AG04449 (cell line): ENCODE data around the gene TERT.

Experiments used
- CTCF ChIA-PET: fragments of 350-600 bp; formaldehyde crosslinking; extraction: SDS; loops from one replicate; lab custom pipeline; 2021; ENCODE audit warnings: antibody characterized with exemption; lab: Yijun Ruan, JAX
- POLR2A ChIA-PET: fragments of 400-600, 350-600 bp; formaldehyde crosslinking; extraction: SDS; loops from one replicate; lab custom pipeline; 2020; ENCODE audit warnings: antibody characterized with exemption, inconsistent platforms; lab: Yijun Ruan, JAX
- DNase-seq: peaks from one replicate; pipeline ENCODE4 v3.0.0-alpha.2; 2010; ENCODE audit warnings: low read depth, low spot score
- H3K4me3 ChIP-seq: 2 replicates; pipeline ENCODE4 v1.5.1; 2011; ENCODE audit warnings: low read depth, mild to moderate bottlenecking, control low read depth, low read length
- TF ChIP-seq, protein P1 (sequence below): IDR thresholded peaks from one replicate; pipeline ENCODE4 v1.5.1; 2011; ENCODE audit warnings: mild to moderate bottlenecking, moderate library complexity, low read length, control low read depth, inconsistent platforms; ENCODE audit not compliant: insufficient read depth; ENCODE audit errors: missing control alignments

The TERT gene

DNA sequence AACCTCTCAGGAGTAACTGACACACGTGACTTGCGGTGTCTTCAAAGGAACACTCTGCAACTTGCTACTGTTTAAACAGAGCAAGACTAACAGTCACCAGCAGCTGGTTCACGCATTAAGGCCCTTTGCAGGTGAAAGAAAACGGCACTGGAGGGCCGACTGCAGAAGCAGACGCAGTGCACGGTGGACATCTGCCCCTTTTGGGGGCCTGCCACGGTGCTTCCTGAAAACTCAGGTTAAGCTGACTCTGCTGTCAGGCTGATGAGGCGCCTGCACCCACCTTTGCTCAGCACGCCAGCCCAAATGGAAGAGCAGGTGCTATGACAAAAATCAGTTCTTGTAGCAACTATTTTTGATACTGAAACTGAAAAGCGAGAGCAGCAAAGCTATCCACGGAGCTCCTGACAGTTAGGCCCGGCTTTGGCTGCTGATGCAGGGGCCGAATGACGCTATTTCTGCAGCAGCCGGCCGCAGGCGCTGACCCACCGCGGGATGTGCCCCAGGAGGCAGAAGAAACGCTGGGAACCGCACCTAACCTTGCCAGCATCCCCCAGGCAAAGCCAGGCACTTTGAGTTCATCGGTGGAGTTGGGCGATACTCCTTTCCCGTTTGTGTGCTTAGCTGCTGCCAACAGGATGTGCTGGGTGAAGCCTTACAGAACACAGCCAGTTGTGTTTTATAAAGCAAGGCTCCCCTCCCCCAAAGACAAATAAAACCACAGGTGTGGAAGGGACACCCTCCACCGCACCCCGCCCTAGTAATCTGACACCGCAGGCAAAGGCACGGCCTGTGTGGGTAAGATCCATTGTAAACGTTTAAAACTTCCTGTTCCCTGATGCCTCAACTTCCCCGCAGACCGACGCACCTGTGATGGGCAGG lies 21.1 kb upstream of the TERT start:
- ChIA-PET CTCF (no interaction called here), POLR2A (no interaction called here)
- no peak overlapping the region for H3K4me3 ChIP-seq
- DNase-seq, result no peak
- TF ChIP-seq, protein P1, sequence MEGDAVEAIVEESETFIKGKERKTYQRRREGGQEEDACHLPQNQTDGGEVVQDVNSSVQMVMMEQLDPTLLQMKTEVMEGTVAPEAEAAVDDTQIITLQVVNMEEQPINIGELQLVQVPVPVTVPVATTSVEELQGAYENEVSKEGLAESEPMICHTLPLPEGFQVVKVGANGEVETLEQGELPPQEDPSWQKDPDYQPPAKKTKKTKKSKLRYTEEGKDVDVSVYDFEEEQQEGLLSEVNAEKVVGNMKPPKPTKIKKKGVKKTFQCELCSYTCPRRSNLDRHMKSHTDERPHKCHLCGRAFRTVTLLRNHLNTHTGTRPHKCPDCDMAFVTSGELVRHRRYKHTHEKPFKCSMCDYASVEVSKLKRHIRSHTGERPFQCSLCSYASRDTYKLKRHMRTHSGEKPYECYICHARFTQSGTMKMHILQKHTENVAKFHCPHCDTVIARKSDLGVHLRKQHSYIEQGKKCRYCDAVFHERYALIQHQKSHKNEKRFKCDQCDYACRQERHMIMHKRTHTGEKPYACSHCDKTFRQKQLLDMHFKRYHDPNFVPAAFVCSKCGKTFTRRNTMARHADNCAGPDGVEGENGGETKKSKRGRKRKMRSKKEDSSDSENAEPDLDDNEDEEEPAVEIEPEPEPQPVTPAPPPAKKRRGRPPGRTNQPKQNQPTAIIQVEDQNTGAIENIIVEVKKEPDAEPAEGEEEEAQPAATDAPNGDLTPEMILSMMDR, result no peak

DNA sequence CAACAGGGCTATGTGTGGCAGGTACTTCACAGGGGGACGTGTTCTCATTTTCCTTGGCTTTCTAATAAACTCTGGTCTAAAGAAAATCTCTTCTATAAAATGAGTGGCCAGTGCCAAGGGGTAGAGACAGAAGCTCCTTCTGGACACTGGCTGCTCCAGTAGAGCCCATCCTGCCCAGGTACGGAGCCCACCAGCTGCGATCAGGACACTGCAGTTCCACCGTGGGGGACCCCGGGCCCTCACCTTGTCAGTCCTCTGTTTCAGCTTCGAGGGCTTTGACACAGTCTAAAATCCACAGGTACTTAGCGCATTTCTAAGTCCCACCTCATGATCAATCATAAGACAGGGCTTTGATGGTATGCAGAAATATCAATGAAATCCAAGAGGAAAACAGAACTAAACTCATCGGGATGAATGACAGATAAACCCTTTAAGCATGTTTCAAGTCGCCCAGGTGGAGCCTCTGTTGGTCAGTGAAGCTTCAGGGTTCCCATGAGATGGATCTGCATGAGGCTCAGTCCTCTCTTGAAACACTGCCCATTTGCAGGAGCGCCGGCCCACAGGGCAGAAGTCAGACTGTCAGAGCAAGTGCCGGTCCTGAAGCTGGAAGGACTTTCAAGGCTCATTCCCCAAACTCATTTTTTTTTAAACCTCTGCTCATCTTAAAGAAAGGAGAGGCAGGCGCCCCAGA lies 20.3 kb upstream of the TERT start:
- TF ChIP-seq, protein P1, result no peak
- CTCF ChIA-PET, result no interaction called here
- POLR2A ChIA-PET, result no interaction called here
- no peak for DNase-seq
- no peak overlapping the region for H3K4me3 ChIP-seq

DNA sequence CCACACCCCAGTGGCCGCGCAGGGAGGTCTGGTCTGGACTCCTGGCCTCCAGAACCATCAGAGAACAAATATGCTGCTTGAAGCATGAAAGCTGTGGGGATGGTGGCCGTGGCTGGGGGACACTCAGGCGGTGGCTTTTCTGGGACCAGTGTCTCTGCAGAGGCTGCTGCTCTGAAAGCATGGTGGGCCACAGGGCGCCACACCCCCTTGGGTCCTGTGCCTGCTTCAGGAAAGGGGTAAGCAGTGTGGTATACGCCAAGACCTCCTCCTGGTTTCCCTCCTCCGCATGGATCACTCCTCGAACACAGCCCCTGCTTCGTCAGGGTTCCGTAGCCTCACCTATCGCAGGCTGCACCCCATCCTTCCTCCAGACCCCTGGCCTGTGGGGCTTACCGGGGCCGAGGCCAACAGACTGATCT lies 19.7 kb upstream of the TERT start:
- POLR2A ChIA-PET, result no interaction called here
- CTCF ChIA-PET, result no interaction called here
- TF ChIP-seq, protein P1, result no peak
- no peak overlapping the region for H3K4me3 ChIP-seq
- no peak for DNase-seq

DNA sequence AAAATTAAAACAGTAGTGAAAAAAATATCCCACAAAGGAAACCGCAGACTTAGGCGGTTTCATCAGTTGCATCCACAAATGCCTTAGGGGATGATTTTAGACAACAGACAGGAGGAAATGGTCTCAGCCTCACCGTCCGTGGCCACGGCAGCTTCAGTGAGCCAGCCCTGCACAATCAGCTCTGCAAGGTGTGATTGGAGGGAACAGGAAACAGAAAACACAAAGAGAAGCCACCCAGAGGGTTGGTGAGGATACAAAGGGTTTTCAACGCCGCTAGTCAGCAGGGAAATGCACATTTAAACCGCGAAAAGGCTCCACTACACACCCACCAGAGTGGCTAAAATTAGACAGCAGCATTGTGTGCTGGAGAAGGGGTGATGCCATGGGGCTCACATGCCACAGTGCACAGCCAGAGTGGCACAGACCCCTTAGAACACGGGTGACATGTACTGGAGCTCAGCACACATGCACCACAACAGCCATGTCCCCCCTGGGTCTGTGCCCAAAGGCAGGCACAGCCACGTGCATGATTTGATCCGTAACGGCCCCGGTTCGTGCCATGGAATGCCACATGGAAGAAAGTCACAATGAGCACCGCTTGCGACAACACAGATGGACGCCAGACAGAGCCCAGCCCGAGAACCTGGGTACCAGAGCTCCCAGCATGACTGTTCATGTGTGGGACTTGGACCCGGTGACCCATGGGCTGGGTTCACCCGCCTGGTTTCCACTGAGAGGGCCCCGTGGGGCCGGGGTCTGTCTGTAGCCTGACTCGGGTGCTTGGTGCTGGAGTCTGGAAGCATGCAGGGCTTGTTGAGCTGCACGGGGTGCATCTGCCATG lies 18.3 kb upstream of the TERT start:
- CTCF ChIA-PET, result no interaction called here
- TF ChIP-seq, protein P1, result no peak
- POLR2A ChIA-PET, result no interaction called here
- H3K4me3 ChIP-seq, result no peak overlapping the region
- DNase-seq, result no peak

DNA sequence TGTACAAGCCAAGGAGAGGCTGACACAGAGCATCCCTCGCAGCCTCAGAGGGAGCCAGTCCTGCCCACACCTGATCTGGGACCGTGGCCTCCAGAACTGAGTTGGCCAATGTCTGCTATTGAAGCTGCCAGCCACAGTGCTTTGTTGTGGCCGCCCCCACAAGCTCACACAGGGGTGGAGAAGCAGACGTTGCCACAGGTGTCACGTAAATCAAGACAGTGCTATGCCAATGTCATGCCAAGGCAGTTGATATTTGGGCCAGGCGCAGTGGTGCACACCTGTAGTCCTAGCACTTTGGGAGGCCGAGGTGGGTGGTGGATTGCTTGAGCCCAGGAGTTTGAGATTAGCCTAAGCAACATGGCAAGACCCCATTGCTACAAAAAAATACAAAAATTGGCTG lies 17.3 kb upstream of the TERT start:
- H3K4me3 ChIP-seq, result no peak overlapping the region
- CTCF ChIA-PET, result no interaction called here
- no peak for DNase-seq
- POLR2A ChIA-PET, result no interaction called here
- TF ChIP-seq, protein P1, result no peak

DNA sequence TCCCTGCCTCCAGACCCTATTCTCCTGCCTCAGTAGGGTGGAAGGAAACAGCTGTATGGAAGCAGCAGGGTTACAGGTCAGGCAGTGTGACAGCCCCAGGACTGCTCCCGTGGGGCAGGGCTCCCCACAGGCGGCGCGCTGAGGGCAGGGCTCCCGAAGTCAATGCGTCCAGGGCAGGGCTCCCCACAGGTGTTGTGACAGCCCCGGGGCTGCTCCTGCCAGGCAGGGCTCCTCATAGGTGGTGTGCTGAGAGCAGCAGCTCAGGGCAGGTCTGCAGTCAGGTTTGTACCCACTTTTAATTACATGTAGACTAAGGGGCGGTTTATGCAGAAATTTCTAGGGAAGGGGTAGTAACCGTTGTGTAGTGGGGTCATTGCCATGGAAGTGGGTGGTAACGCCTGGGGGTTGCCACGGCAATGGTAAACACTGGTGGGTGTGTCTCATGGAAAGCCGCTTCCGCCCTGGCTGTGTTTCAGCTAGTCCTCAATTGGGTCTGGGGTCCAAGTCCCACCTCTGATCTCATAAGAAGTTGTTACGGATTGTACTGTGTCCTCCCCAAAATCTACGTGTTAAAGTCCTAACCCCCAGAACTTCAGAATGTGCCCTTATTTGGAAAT lies 16.7 kb upstream of the TERT start:
- no peak overlapping the region for H3K4me3 ChIP-seq
- DNase-seq, result no peak
- ChIA-PET POLR2A (no interaction called here), CTCF (no interaction called here)
- TF ChIP-seq, protein P1, result no peak
